GM10266 (cell line): ENCODE measurements around the gene KLHL17.
"Not testable (repeated sequence)": the region's sequence is repeated elsewhere in the genome, so short reads cannot be mapped to it uniquely, and the experiment has no call there.

Experiments
- DNase-seq: peaks from one replicate; pipeline ENCODE4 v3.0.0; 2012; ENCODE audit errors: extremely low spot score
- CTCF ChIP-seq: IDR thresholded peaks from 2 replicates; pipeline ENCODE4 v1.5.1; 2012; ENCODE audit warnings: mild to moderate bottlenecking, low read depth; ENCODE audit not compliant: control insufficient read depth, insufficient read depth; ENCODE audit errors: missing control alignments

KLHL17 gene

GRCh38 chr1:1006305-1007159 is 46.1 kb downstream of the KLHL17 start:
- TF ChIP-seq CTCF = no peak
- no peak for DNase-seq

- not testable (repeated sequence) for DNase-seq
Observed at GRCh38 chr1:1010131-1010530, 49.7 kb downstream of the KLHL17 start.

GRCh38 chr1:1011396-1011949 is 51.1 kb downstream of the KLHL17 start:
- no peak for DNase-seq
- no peak for TF ChIP-seq CTCF

GRCh38 chr1:1012736-1013104 is 52.3 kb downstream of the KLHL17 start:
- DNase-seq = not testable (repeated sequence)

GRCh38 chr1:1013105-1013921 is 52.9 kb downstream of the KLHL17 start, which contains the start of gene ISG15:
TSS of gene ISG15 (plus strand) at chr1:1013497. CDS start at chr1:1013574, 77 bp downstream.
- no peak for TF ChIP-seq CTCF
- DNase-seq = peak; percentile 87

GRCh38 chr1:1013922-1014648 is 53.7 kb downstream of the KLHL17 start:
- no peak for DNase-seq
- TF ChIP-seq CTCF = no peak

GRCh38 chr1:1014799-1015681 is 54.7 kb downstream of the KLHL17 start:
- DNase-seq = no peak
- peak; percentile 43 for TF ChIP-seq CTCF
